ENCODE data around the gene CTSS.
"Not testable (repeated sequence)": the region's sequence is repeated elsewhere in the genome, so short reads cannot be mapped to it uniquely, and the experiment has no call there.

The CTSS gene

DNA sequence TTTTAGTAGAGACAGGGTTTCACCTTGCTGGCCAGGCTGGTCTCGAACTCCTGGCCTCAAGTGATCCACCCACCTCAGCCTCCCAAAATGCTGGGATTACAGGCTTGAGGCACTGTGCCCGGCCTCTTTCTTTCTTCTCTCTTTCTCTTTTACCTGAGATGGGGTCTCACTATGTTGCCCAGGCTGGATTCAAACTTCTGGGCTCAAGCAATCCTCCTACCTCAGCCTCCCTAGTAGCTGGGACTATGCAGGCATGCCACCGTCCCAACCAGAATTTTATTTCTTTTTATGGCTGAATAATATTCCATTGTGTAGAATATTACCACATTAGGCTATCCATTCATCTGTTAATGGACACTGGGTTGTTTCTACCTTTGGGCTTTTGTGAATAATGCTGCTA, 28.2 kb upstream of the CTSS start:
- not testable (repeated sequence) for H3K27ac Mint-ChIP-seq (ENCODE audit: low read depth)

DNA sequence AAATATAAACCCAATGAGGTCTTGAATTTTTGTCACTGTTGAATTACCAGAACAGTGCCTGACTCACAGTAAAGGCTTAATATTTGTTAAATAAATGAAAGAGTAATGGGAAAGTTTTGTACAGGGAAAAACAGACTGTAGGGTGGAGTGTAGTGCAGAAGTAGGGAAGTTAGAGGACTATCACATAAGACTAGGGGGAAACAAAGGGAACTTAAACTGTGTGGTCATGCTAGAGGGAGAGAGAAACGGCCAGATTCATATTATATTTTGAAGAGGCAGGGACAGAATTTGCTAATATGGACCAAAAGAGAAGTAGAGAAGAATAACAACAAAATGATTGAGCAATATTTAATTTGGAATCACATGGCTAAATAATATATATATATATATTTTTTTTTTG, 27.6 kb upstream of the CTSS start:
- no peaks in the 10 kb centered on the region for H3K27me3 Mint-ChIP-seq
- DNase-seq (ENCODE audit: low spot score in 2 of 2) (no peak), ATAC-seq (replicated peaks; ENCODE audit: extremely low read depth, poor library complexity, severe bottlenecking) (no peak)
- H3K9me3 Mint-ChIP-seq = no peaks in the 10 kb centered on the region
- peaks cover 2% of the 10 kb centered on the region for H3K36me3 Mint-ChIP-seq (ENCODE audit: insufficient read depth)
- no peak overlapping the region for H3K4me3 Mint-ChIP-seq
- no peaks in the 10 kb centered on the region for H3K4me1 Mint-ChIP-seq
- H3K27ac Mint-ChIP-seq (ENCODE audit: low read depth) = no peak overlapping the region

More for the DNA sequence above, 28.2 kb upstream of the CTSS start:
- not testable (repeated sequence) for H3K4me3 Mint-ChIP-seq; H3K27me3 Mint-ChIP-seq; H3K9me3 Mint-ChIP-seq; H3K4me1 Mint-ChIP-seq; H3K36me3 Mint-ChIP-seq (ENCODE audit: insufficient read depth); ATAC-seq (replicated peaks; ENCODE audit: extremely low read depth, poor library complexity, severe bottlenecking); DNase-seq (ENCODE audit: low spot score in 2 of 2)

DNA sequence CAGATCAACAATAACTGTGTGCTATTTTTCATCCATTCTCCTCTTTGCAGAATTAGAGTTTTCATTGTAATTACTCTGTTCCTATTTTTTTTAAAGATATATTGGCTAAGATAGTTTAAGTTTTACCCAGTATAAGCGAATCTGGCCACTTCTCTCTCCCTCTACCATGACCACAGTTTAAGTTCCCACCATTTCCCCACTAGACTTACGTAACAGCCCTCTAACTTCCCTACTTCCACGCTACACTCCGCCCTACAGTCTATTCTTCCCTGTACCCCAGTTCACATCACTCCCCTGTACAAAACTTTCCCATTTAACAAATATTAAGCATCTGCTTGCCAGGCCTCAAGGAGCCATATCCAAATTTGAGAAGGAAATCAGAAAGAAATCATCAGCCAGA, 26.0 kb upstream of the CTSS start:
- Mint-ChIP-seq H3K27me3 (no peaks in the 10 kb centered on the region), H3K4me3 (no peak overlapping the region), H3K9me3 (no peaks in the 10 kb centered on the region), H3K27ac (ENCODE audit: low read depth) (no peak overlapping the region), H3K36me3 (ENCODE audit: insufficient read depth) (no peaks in the 10 kb centered on the region), H3K4me1 (no peaks in the 10 kb centered on the region)
- ATAC-seq (replicated peaks; ENCODE audit: extremely low read depth, poor library complexity, severe bottlenecking) (no peak), DNase-seq (ENCODE audit: low spot score in 2 of 2) (no peak)

GRCh38 chr1:150789396-150789795, 23.8 kb upstream of the CTSS start:
- Mint-ChIP-seq H3K27ac (ENCODE audit: low read depth) (no peak overlapping the region), H3K4me3 (no peak overlapping the region), H3K9me3 (no peaks in the 10 kb centered on the region), H3K4me1 (no peaks in the 10 kb centered on the region), H3K27me3 (no peaks in the 10 kb centered on the region), H3K36me3 (ENCODE audit: insufficient read depth) (peaks cover 2% of the 10 kb centered on the region)
- DNase-seq (ENCODE audit: low spot score in 2 of 2) (no peak), ATAC-seq (replicated peaks; ENCODE audit: extremely low read depth, poor library complexity, severe bottlenecking) (no peak)

GRCh38 chr1:150788946-150789345, 23.4 kb upstream of the CTSS start:
- DNase-seq (ENCODE audit: low spot score in 2 of 2) (no peak), ATAC-seq (replicated peaks; ENCODE audit: extremely low read depth, poor library complexity, severe bottlenecking) (no peak)
- no peaks in the 10 kb centered on the region for H3K9me3 Mint-ChIP-seq
- peaks cover 2% of the 10 kb centered on the region for H3K36me3 Mint-ChIP-seq (ENCODE audit: insufficient read depth)
- no peak overlapping the region for H3K27ac Mint-ChIP-seq (ENCODE audit: low read depth)
- no peak overlapping the region for H3K4me3 Mint-ChIP-seq
- H3K4me1 Mint-ChIP-seq = no peaks in the 10 kb centered on the region
- no peaks in the 10 kb centered on the region for H3K27me3 Mint-ChIP-seq

GRCh38 chr1:150787455-150787854, 21.9 kb upstream of the CTSS start:
- no peak overlapping the region for H3K27ac Mint-ChIP-seq (ENCODE audit: low read depth)
- H3K27me3 Mint-ChIP-seq = no peaks in the 10 kb centered on the region
- H3K4me1 Mint-ChIP-seq = no peaks in the 10 kb centered on the region
- H3K4me3 Mint-ChIP-seq = no peak overlapping the region
- H3K36me3 Mint-ChIP-seq (ENCODE audit: insufficient read depth) = peaks cover 2% of the 10 kb centered on the region
- DNase-seq (ENCODE audit: low spot score in 2 of 2) = no peak
- H3K9me3 Mint-ChIP-seq = no peaks in the 10 kb centered on the region
- no peak for ATAC-seq (replicated peaks; ENCODE audit: extremely low read depth, poor library complexity, severe bottlenecking)

DNA sequence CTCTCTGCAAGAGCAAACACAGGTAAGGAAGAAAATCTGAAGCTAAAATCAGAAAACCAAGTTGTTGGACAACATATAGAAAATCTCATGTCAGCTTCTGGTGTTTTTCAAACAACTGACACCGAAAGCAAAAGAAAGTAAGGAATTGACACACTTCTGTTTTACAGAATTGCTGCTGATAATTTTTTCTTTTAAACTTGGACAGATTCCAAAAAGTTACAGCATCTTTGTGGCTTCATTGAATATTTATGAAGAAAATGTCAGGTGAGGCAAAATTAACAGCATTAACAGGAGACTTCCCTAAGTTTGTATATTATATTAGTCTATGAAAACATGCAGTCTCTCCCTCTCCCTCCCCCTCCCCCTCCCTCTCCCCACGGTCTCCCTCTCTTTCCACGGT, 14.9 kb upstream of the CTSS start:
- H3K4me3 Mint-ChIP-seq = no peak overlapping the region
- DNase-seq (ENCODE audit: low spot score in 2 of 2) (no peak), ATAC-seq (replicated peaks; ENCODE audit: extremely low read depth, poor library complexity, severe bottlenecking) (no peak)
- H3K27ac Mint-ChIP-seq (ENCODE audit: low read depth) = no peak overlapping the region
- H3K9me3 Mint-ChIP-seq = no peaks in the 10 kb centered on the region
- H3K36me3 Mint-ChIP-seq (ENCODE audit: insufficient read depth) = no peaks in the 10 kb centered on the region
- H3K4me1 Mint-ChIP-seq = peaks cover 7% of the 10 kb centered on the region
- H3K27me3 Mint-ChIP-seq = no peaks in the 10 kb centered on the region

- ATAC-seq (replicated peaks; ENCODE audit: extremely low read depth, poor library complexity, severe bottlenecking) (no peak), DNase-seq (ENCODE audit: low spot score in 2 of 2) (no peak)
- Mint-ChIP-seq H3K4me1 (peaks cover 7% of the 10 kb centered on the region), H3K27me3 (no peaks in the 10 kb centered on the region), H3K27ac (ENCODE audit: low read depth) (no peak overlapping the region), H3K9me3 (no peaks in the 10 kb centered on the region), H3K4me3 (no peak overlapping the region), H3K36me3 (ENCODE audit: insufficient read depth) (no peaks in the 10 kb centered on the region)
Observed at GRCh38 chr1:150778409-150778808, 12.8 kb upstream of the CTSS start.

DNA sequence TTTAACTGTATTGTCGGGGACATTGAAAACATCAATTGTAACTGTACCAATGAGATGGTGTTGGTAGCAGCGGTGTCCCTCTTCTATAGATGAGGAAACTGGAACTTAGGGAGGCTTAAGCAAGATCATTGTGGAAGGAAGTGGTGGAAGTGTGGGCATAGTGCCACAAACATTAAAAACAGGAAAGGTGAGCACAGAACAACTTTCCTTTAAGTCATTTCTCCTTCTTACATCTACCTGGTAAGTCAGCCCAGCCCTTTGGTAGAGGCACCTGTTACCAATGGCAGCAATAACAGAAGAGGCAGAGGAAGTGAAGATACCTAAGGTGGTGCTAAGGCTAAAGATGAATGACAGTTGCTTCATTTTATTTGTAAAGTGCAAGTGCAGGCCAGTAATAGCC, 12.0 kb upstream of the CTSS start:
- no peak for ATAC-seq (replicated peaks; ENCODE audit: extremely low read depth, poor library complexity, severe bottlenecking)
- no peak overlapping the region for H3K27ac Mint-ChIP-seq (ENCODE audit: low read depth)
- H3K36me3 Mint-ChIP-seq (ENCODE audit: insufficient read depth) = no peaks in the 10 kb centered on the region
- H3K4me1 Mint-ChIP-seq = peaks cover 7% of the 10 kb centered on the region
- no peaks in the 10 kb centered on the region for H3K9me3 Mint-ChIP-seq
- no peak for DNase-seq (ENCODE audit: low spot score in 2 of 2)
- no peak overlapping the region for H3K4me3 Mint-ChIP-seq
- no peaks in the 10 kb centered on the region for H3K27me3 Mint-ChIP-seq

GRCh38 chr1:150775931-150776505, 10.4 kb upstream of the CTSS start:
- not testable (repeated sequence) for H3K27me3 Mint-ChIP-seq; ATAC-seq (replicated peaks; ENCODE audit: extremely low read depth, poor library complexity, severe bottlenecking)

GRCh38 chr1:150775276-150775675, 9.7 kb upstream of the CTSS start:
- DNase-seq (ENCODE audit: low spot score in 2 of 2) (no peak), ATAC-seq (replicated peaks; ENCODE audit: extremely low read depth, poor library complexity, severe bottlenecking) (no peak)
- Mint-ChIP-seq H3K9me3 (no peaks in the 10 kb centered on the region), H3K27me3 (no peaks in the 10 kb centered on the region), H3K27ac (ENCODE audit: low read depth) (no peak overlapping the region), H3K4me3 (no peak overlapping the region), H3K4me1 (peaks cover 26% of the 10 kb centered on the region), H3K36me3 (ENCODE audit: insufficient read depth) (peaks cover 4% of the 10 kb centered on the region)

More at GRCh38 chr1:150775931-150776505, 10.4 kb upstream of the CTSS start:
- peaks cover 19% of the 10 kb centered on the region for H3K4me1 Mint-ChIP-seq
- H3K27ac Mint-ChIP-seq (ENCODE audit: low read depth); H3K9me3 Mint-ChIP-seq; H3K4me3 Mint-ChIP-seq; H3K36me3 Mint-ChIP-seq (ENCODE audit: insufficient read depth); DNase-seq (ENCODE audit: low spot score in 2 of 2): not testable (repeated sequence)

DNA sequence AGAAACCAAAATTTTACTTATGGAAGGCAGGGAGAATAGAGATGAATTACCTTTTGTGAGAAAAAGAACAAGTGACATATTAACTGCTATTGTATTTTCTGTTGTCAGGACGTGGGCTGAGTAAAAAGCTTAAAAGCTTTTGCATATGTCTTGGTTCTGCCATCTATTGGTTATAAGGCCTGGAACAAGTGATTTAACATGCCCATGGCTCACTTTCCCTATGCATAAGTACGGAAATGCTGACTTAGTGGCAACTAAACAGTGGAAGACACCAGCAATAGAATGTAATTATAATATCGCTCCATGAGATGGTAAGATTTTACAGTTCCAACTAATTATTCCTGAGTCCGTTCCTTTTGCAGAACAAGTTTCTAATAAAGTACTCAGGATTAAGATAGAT, 6.7 kb upstream of the CTSS start:
- DNase-seq (ENCODE audit: low spot score in 2 of 2) = no peak
- Mint-ChIP-seq H3K4me3 (no peak overlapping the region), H3K27me3 (no peaks in the 10 kb centered on the region), H3K36me3 (ENCODE audit: insufficient read depth) (peaks cover 4% of the 10 kb centered on the region), H3K4me1 (peaks cover 23% of the 10 kb centered on the region), H3K9me3 (no peaks in the 10 kb centered on the region), H3K27ac (ENCODE audit: low read depth) (no peak overlapping the region)
- no peak for ATAC-seq (replicated peaks; ENCODE audit: extremely low read depth, poor library complexity, severe bottlenecking)

GRCh38 chr1:150767704-150768103, 2.1 kb upstream of the CTSS start:
- H3K36me3 Mint-ChIP-seq (ENCODE audit: insufficient read depth); H3K27me3 Mint-ChIP-seq; H3K9me3 Mint-ChIP-seq; DNase-seq (ENCODE audit: low spot score in 2 of 2); ATAC-seq (replicated peaks; ENCODE audit: extremely low read depth, poor library complexity, severe bottlenecking): not testable (repeated sequence)
- Mint-ChIP-seq H3K4me3 (peak overlapping the region; percentile 7), H3K27ac (ENCODE audit: low read depth) (peak overlapping the region; percentile 75), H3K4me1 (peaks cover 49% of the 10 kb centered on the region)

- Mint-ChIP-seq H3K27ac (ENCODE audit: low read depth) (peak overlapping the region; percentile 99), H3K4me1 (peaks cover 51% of the 10 kb centered on the region), H3K4me3 (peak overlapping the region; percentile 93)
- not testable (repeated sequence) for H3K36me3 Mint-ChIP-seq (ENCODE audit: insufficient read depth); H3K9me3 Mint-ChIP-seq; H3K27me3 Mint-ChIP-seq; DNase-seq (ENCODE audit: low spot score in 2 of 2); ATAC-seq (replicated peaks; ENCODE audit: extremely low read depth, poor library complexity, severe bottlenecking)
Observed at GRCh38 chr1:150765977-150766301, 361 bp upstream of the CTSS start.

All from central memory CD8-positive, alpha-beta T cell (primary cell).